AG04449 (cell line): ENCODE measurements around the gene NIF3L1.

Experiments used
- CTCF ChIA-PET: fragments of 350-600 bp; formaldehyde crosslinking; extraction: SDS; loops from one replicate; lab custom pipeline; 2021; ENCODE audit warnings: antibody characterized with exemption; lab: Yijun Ruan, JAX
- POLR2A ChIA-PET: fragments of 400-600, 350-600 bp; formaldehyde crosslinking; extraction: SDS; loops from one replicate; lab custom pipeline; 2020; ENCODE audit warnings: antibody characterized with exemption, inconsistent platforms; lab: Yijun Ruan, JAX
- DNase-seq: peaks from one replicate; pipeline ENCODE4 v3.0.0-alpha.2; 2010; ENCODE audit warnings: low read depth, low spot score
- H3K4me3 ChIP-seq: 2 replicates; pipeline ENCODE4 v1.5.1; 2011; ENCODE audit warnings: low read depth, mild to moderate bottlenecking, control low read depth, low read length
- CTCF ChIP-seq: IDR thresholded peaks from one replicate; pipeline ENCODE4 v1.5.1; 2011; ENCODE audit warnings: mild to moderate bottlenecking, moderate library complexity, low read length, control low read depth, inconsistent platforms; ENCODE audit not compliant: insufficient read depth; ENCODE audit errors: missing control alignments

NIF3L1 gene

GRCh38 chr2:200945395-200945729 lies 56.2 kb downstream of the NIF3L1 start:
- ChIA-PET POLR2A (no interaction called here), CTCF (interaction anchor here (0.8 to 2.3 kb wide), 6 partner anchors 11 to 232 kb away, joined by 3 to 7 read pairs (median 4); partner anchors contain the start of gene ORC2)
- no peak for TF ChIP-seq CTCF
- H3K4me3 ChIP-seq, result no peak overlapping the region
- no peak for DNase-seq

GRCh38 chr2:200950378-200950777 lies 61.2 kb downstream of the NIF3L1 start:
- no peak for TF ChIP-seq CTCF
- no peak overlapping the region for H3K4me3 ChIP-seq
- ChIA-PET CTCF (interaction anchor here (1.0 to 2.7 kb wide), 3 partner anchors 8 to 227 kb away, joined by 4 to 13 read pairs (median 5); partner anchors contain the start of gene ORC2), POLR2A (no interaction called here)
- no peak for DNase-seq
